Spleen (tissue), 7 donors: Measurements from ENCODE around the gene NEDD4L.

Experiments used
- CTCF ChIP-seq, 11 experiments: fragments of 200-600 bp in 7 of 11; fragments of 450-650 bp in 4 of 11; sonication (generic) in 4 of 11; IDR thresholded peaks in 8 of 11; conservative IDR thresholded peaks in 3 of 11; 1 replicate in 7 of 11; 2 replicates in 4 of 11; pipeline versions ENCODE4 v1.4.0 to v1.8.0; 2016 to 2021; ENCODE audit warnings: antibody characterized with exemption in 11 of 11, inconsistent platforms in 4 of 11, mild to moderate bottlenecking in 1 of 11
- POLR2A ChIP-seq, 3 donors: fragments of 450-650 bp; IDR thresholded peaks; one replicate each; pipeline ENCODE4 v1.5.1; 2017; ENCODE audit warnings: antibody characterized with exemption in 3 of 3, mild to moderate bottlenecking in 1 of 3
- POLR2AphosphoS5 ChIP-seq, 3 donors: sonication (generic); formaldehyde crosslinking; IDR thresholded peaks; one replicate each; pipeline ENCODE4 v1.5.1; 2017; ENCODE audit warnings: antibody characterized with exemption in 3 of 3
- donor health status: DM: no; HTN: no; CAD: no; lungs with moderate emphysema.
- donor health status: DM: no; HTN: no; CAD: no.
- donor health status: DM: no; HTN: no; CAD: no.

- no peak for TF ChIP-seq POLR2A (IDR thresholded peaks at IDR 0.05)
- no peak for TF ChIP-seq CTCF (IDR thresholded peaks at IDR 0.05 in 8 of 11, conservative IDR thresholded peaks at IDR 0.05 in 3 of 11)
- TF ChIP-seq POLR2AphosphoS5 (IDR thresholded peaks at IDR 0.05) = no peak
Observed at GRCh38 chr18:58403799-58404455, 359.9 kb downstream of the NEDD4L start.
